Glutamatergic neuron (in vitro differentiated cells): ENCODE measurements around the gene IL9. TPM values are rescaled to one million over a fixed set of nuclear protein-coding genes. Genes with fewer than 3 reads are reported as not detected.

Source experiments
- DNase-seq: peaks from one replicate; pipeline ENCODE4 v3.0.0; 2022
- H3K27ac Mint-ChIP-seq: one replicate; pipeline ENCODE4 v1.8.0; 2020; ENCODE audit warnings: mild to moderate bottlenecking, mixed read lengths, inconsistent platforms; ENCODE audit not compliant: unreplicated experiment
- H3K27me3 Mint-ChIP-seq: one replicate; pipeline ENCODE4 v1.8.0; 2020; ENCODE audit warnings: mild to moderate bottlenecking, moderate library complexity, mixed read lengths, inconsistent platforms; ENCODE audit not compliant: unreplicated experiment
- H3K36me3 Mint-ChIP-seq: one replicate; pipeline ENCODE4 v1.8.0; 2020; ENCODE audit warnings: mild to moderate bottlenecking, mixed read lengths, inconsistent platforms; ENCODE audit not compliant: unreplicated experiment
- H3K4me1 Mint-ChIP-seq: one replicate; pipeline ENCODE4 v1.8.0; 2020; ENCODE audit warnings: mild to moderate bottlenecking, low read depth, mixed read lengths, inconsistent platforms; ENCODE audit not compliant: unreplicated experiment
- H3K4me3 Mint-ChIP-seq: one replicate; pipeline ENCODE4 v1.8.0; 2020; ENCODE audit warnings: mild to moderate bottlenecking, mixed read lengths, inconsistent platforms; ENCODE audit not compliant: unreplicated experiment
- H3K9me3 Mint-ChIP-seq: one replicate; pipeline ENCODE4 v1.8.0; 2020; ENCODE audit warnings: mild to moderate bottlenecking, moderate library complexity, mixed read lengths, inconsistent platforms; ENCODE audit not compliant: unreplicated experiment
- total RNA-seq: library from RNA; stranded (reverse); fragmentation: NEBNext Ultra II Directional; extraction: Animal tissue kit (Norgen Biotek cat#: 25700); gene quantifications from one replicate; pipeline ENCODE4 v1.2.1, GENCODE V29; 2021; ENCODE audit not compliant: unreplicated experiment
- TF ChIP-seq, protein P1 (sequence below): fragments of 200-600 bp; sonication (generic); IDR thresholded peaks from one replicate; pipeline ENCODE4 v1.5.0; 2021; ENCODE audit not compliant: partially characterized antibody, unreplicated experiment

The IL9 gene
- total RNA-seq, 1 donor from 2014 or later, result not detected

- Mint-ChIP-seq H3K4me1 (peaks cover 2% of the 10 kb centered on the region), H3K9me3 (no peaks in the 10 kb centered on the region), H3K27me3 (peaks cover 1% of the 10 kb centered on the region), H3K4me3 (no peak overlapping the region), H3K27ac (no peak overlapping the region), H3K36me3 (no peaks in the 10 kb centered on the region)
- TF ChIP-seq, protein P1, sequence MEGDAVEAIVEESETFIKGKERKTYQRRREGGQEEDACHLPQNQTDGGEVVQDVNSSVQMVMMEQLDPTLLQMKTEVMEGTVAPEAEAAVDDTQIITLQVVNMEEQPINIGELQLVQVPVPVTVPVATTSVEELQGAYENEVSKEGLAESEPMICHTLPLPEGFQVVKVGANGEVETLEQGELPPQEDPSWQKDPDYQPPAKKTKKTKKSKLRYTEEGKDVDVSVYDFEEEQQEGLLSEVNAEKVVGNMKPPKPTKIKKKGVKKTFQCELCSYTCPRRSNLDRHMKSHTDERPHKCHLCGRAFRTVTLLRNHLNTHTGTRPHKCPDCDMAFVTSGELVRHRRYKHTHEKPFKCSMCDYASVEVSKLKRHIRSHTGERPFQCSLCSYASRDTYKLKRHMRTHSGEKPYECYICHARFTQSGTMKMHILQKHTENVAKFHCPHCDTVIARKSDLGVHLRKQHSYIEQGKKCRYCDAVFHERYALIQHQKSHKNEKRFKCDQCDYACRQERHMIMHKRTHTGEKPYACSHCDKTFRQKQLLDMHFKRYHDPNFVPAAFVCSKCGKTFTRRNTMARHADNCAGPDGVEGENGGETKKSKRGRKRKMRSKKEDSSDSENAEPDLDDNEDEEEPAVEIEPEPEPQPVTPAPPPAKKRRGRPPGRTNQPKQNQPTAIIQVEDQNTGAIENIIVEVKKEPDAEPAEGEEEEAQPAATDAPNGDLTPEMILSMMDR, result peak; percentile 28
- DNase-seq, result peak; percentile 48
Measured at GRCh38 chr5:135891791-135892190, 3.9 kb downstream of the IL9 start.

DNA sequence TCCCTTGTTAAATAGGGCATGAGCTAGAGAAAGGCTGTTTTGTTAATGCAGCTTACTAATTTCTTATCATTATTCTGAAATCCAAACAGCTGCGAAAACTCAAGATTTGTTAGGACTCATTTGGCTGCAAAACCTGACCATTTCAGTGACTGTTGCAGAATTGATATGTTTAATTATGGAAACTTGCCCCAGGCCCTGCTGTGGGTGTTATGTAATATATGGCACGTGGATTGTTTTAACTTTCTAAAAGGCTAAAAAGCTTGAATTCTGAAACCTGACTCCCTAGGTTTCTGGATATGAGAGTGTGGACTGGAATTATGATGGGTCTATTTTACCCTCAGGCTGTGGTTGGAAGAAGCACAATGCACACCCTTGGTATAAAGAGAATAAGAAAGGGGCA lies 4.4 kb downstream of the IL9 start:
- TF ChIP-seq, protein P1, result no peak
- DNase-seq, result no peak
- Mint-ChIP-seq H3K9me3 (no peaks in the 10 kb centered on the region), H3K4me3 (no peak overlapping the region), H3K36me3 (no peaks in the 10 kb centered on the region), H3K27ac (no peak overlapping the region), H3K27me3 (peaks cover 1% of the 10 kb centered on the region), H3K4me1 (peaks cover 2% of the 10 kb centered on the region)

GRCh38 chr5:135890867-135891266 lies 4.8 kb downstream of the IL9 start:
- no peak for DNase-seq
- no peak overlapping the region for H3K4me3 Mint-ChIP-seq
- peaks cover 2% of the 10 kb centered on the region for H3K4me1 Mint-ChIP-seq
- peaks cover 1% of the 10 kb centered on the region for H3K27me3 Mint-ChIP-seq
- no peaks in the 10 kb centered on the region for H3K9me3 Mint-ChIP-seq
- TF ChIP-seq, protein P1, result no peak
- H3K36me3 Mint-ChIP-seq, result no peaks in the 10 kb centered on the region
- no peak overlapping the region for H3K27ac Mint-ChIP-seq

- peaks cover 4% of the 10 kb centered on the region for H3K27me3 Mint-ChIP-seq
- no peak for DNase-seq
- H3K4me3 Mint-ChIP-seq, result no peak overlapping the region
- peaks cover 2% of the 10 kb centered on the region for H3K4me1 Mint-ChIP-seq
- TF ChIP-seq, protein P1, result no peak
- H3K36me3 Mint-ChIP-seq, result peaks cover 3% of the 10 kb centered on the region
- H3K27ac Mint-ChIP-seq, result no peak overlapping the region
- H3K9me3 Mint-ChIP-seq, result no peaks in the 10 kb centered on the region
Measured at GRCh38 chr5:135890296-135890695, 5.3 kb downstream of the IL9 start.

GRCh38 chr5:135887881-135888614 lies 7.6 kb downstream of the IL9 start:
- no peak for DNase-seq
- no peaks in the 10 kb centered on the region for H3K9me3 Mint-ChIP-seq
- peaks cover 4% of the 10 kb centered on the region for H3K27me3 Mint-ChIP-seq
- TF ChIP-seq, protein P1, result no peak
- no peak overlapping the region for H3K27ac Mint-ChIP-seq
- H3K4me1 Mint-ChIP-seq, result peaks cover 2% of the 10 kb centered on the region
- no peak overlapping the region for H3K4me3 Mint-ChIP-seq
- H3K36me3 Mint-ChIP-seq, result peaks cover 6% of the 10 kb centered on the region
